Esophagus muscularis mucosa (tissue), 4 donors: Measurements from ENCODE around the gene GRIK4. TPM values are rescaled to one million over a fixed set of nuclear protein-coding genes. Genes with fewer than 3 reads are reported as not detected.

Experiments used
- DNase-seq: peaks from one replicate; pipeline ENCODE4 v3.0.0-alpha.2; 2017; ENCODE audit errors: extremely low spot score
- H3K27ac ChIP-seq, 4 donors: fragments of 200-600 bp; sonication (generic); replicated peaks in 1 of 4; 1 replicate in 3 of 4; 2 replicates in 1 of 4; pipeline ENCODE4 v1.5.1; 2016 to 2019; ENCODE audit warnings: mild to moderate bottlenecking in 1 of 4
- H3K27me3 ChIP-seq, 4 donors: fragments of 200-600 bp; sonication (generic); one replicate each; pipeline versions ENCODE4 v1.5.1 to v1.6.0; 2016 to 2019
- H3K36me3 ChIP-seq, 4 donors: fragments of 200-600 bp; sonication (generic); one replicate each; pipeline ENCODE4 v1.5.1; 2016 to 2019
- H3K4me1 ChIP-seq, 4 donors: fragments of 200-600 bp; sonication (generic); one replicate each; pipeline ENCODE4 v1.5.1; 2016 to 2019
- H3K4me3 ChIP-seq, 4 donors: fragments of 200-600 bp; sonication (generic); 1 replicate in 2 of 4; 2 replicates in 2 of 4; pipeline ENCODE4 v1.5.1; 2016 to 2019; ENCODE audit warnings: mild to moderate bottlenecking in 4 of 4, moderate library complexity in 1 of 4
- H3K9me3 ChIP-seq, 4 donors: fragments of 200-600 bp; sonication (generic); 1 replicate in 3 of 4; 2 replicates in 1 of 4; pipeline ENCODE4 v1.5.1; 2016 to 2019
- EP300 ChIP-seq: sonication (generic); formaldehyde crosslinking; IDR thresholded peaks from one replicate; pipeline ENCODE4 v1.6.1; 2017; ENCODE audit warnings: antibody characterized with exemption
- POLR2A ChIP-seq: fragments of 450-650 bp; IDR thresholded peaks from one replicate; pipeline ENCODE4 v1.6.1; 2017; ENCODE audit warnings: antibody characterized with exemption, moderate library complexity, mild to moderate bottlenecking, low read depth
- POLR2AphosphoS5 ChIP-seq, 2 donors: sonication (generic); formaldehyde crosslinking; IDR thresholded peaks; one replicate each; pipeline ENCODE4 v1.6.1; 2017; ENCODE audit warnings: antibody characterized with exemption in 2 of 2
- WGBS: methylation state at CpG from one replicate; pipeline ENCODE4 v1.1.5; 2018; 5-methylcytosine and 5-hydroxymethylcytosine counted together
- intact Hi-C: fragments of 100-400 bp; cut with DNase I; formaldehyde crosslinking; loops from one replicate; pipeline ENCODE4 v1.15.1; 2023
- total RNA-seq, 4 donors: library from RNA; depleted of rRNA; stranded (reverse); fragments of >200 nt; gene quantifications; one replicate each; pipeline versions ENCODE4 v1.1.0 to v1.2.1, GENCODE V29; 2016
- TF ChIP-seq, protein P1 (sequence below), 3 experiments: fragments of 200-600 bp in 2 of 3; fragments of 450-650 bp in 1 of 3; sonication (generic) in 2 of 3; IDR thresholded peaks; one replicate each; pipeline ENCODE4 v1.5.1; 2017 to 2019; ENCODE audit warnings: antibody characterized with exemption in 3 of 3, mild to moderate bottlenecking in 2 of 3, moderate library complexity in 1 of 3

The GRIK4 gene
- total RNA-seq, 4 donors from 2014 or later: 0.13 to 0.83 (median 0.43) TPM

DNA sequence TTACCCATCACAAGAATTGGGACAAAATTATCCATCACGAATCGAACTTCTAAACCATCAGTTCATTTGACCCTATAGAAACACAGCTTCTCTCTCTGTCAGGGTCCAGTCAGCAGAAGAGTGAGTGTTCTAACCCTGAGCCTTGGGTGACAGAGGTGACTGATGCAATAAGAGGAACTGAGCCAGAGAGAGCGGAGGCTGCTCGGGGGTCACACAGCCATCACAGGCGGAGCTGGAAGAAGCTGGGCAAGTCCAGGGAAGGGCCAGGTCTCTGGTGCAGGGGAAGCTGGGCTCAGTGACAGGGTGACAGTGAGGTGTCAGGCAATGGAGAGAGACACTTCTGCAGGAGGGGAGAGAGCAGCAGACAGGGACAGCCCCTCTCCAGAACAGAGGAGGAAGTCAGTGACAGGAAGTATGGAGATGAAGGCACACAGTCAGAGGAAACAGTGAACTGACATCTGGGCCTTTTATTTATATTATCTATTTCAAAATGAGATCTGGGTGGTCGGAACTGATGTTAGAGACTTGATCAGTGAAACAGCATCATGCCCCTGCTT is 328.4 kb downstream of the GRIK4 start:
- H3K27me3 ChIP-seq: peaks cover 0 to 16% (median 0%) of the 10 kb centered on the region in 4 donors
- no peak for TF ChIP-seq POLR2A
- TF ChIP-seq, protein P1, sequence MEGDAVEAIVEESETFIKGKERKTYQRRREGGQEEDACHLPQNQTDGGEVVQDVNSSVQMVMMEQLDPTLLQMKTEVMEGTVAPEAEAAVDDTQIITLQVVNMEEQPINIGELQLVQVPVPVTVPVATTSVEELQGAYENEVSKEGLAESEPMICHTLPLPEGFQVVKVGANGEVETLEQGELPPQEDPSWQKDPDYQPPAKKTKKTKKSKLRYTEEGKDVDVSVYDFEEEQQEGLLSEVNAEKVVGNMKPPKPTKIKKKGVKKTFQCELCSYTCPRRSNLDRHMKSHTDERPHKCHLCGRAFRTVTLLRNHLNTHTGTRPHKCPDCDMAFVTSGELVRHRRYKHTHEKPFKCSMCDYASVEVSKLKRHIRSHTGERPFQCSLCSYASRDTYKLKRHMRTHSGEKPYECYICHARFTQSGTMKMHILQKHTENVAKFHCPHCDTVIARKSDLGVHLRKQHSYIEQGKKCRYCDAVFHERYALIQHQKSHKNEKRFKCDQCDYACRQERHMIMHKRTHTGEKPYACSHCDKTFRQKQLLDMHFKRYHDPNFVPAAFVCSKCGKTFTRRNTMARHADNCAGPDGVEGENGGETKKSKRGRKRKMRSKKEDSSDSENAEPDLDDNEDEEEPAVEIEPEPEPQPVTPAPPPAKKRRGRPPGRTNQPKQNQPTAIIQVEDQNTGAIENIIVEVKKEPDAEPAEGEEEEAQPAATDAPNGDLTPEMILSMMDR (IDR thresholded peaks at IDR 0.05): no peak
- no peak for TF ChIP-seq POLR2AphosphoS5 (IDR thresholded peaks at IDR 0.05)
- no peak for TF ChIP-seq EP300

DNA sequence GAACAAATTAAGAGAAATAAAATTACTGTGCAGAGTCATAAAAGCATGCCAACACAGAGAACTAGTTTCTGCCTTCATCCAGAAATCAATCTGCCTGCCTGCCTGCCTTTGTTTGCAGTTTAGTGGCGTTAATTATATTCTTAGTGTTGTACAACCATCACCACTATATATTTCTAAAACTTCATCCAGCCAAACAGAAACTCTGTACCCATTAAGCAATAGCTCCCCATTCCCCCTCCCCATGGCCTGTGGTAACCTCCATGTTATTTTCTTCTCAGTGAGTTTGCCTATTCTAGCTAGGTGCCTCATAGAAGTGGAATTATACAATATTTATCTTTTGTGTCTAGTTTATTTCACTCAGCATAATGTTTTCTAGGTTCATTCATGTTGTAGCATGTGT is 329.1 kb downstream of the GRIK4 start:
- Histone ChIP-seq H3K4me3 (no peak overlapping the region), H3K9me3 (no peaks in the 10 kb centered on the region), H3K4me1 (no peaks in the 10 kb centered on the region), H3K27ac (no peak overlapping the region), H3K27me3 (peaks cover 0 to 11% (median 0%) of the 10 kb centered on the region in 4 donors), H3K36me3 (no peaks in the 10 kb centered on the region)
- TF ChIP-seq POLR2A (no peak), EP300 (no peak), POLR2AphosphoS5 (IDR thresholded peaks at IDR 0.05) (no peak)
- TF ChIP-seq, protein P1 (IDR thresholded peaks at IDR 0.05): no peak
- intact Hi-C loops: no loop called here
- WGBS: 86% methylated on average over 1 of the region's 1 CpG
- no peak for DNase-seq

More for the DNA sequence above, 328.4 kb downstream of the GRIK4 start:
- H3K27ac ChIP-seq: no peak overlapping the region
- no peak for DNase-seq
- H3K4me1 ChIP-seq: no peaks in the 10 kb centered on the region
- intact Hi-C loops: no loop called here
- no peak overlapping the region for H3K4me3 ChIP-seq
- H3K36me3 ChIP-seq: no peaks in the 10 kb centered on the region
- H3K9me3 ChIP-seq: no peaks in the 10 kb centered on the region
- WGBS: 71% methylated on average over 6 of the region's 6 CpGs

DNA sequence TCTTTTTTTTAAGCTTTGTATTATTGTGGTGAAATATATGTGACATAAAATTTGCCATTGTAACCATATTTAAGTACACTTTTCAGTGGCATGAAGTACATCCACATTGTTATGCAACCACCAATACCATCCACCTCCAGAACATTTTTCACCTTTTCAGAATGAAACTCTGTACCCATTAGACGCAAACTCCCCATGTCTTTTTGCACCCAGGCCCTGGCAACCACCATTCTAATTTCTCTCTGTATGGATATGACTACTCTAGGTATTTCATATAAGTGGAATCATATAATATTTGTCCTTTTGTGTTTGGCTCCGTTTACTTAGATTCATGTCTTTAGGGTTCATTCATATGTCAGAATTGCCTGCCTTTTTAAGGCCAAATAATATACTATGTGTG is 329.5 kb downstream of the GRIK4 start:
- H3K4me3 ChIP-seq: no peak overlapping the region
- WGBS: 44% methylated on average over 2 of the region's 2 CpGs

DNA sequence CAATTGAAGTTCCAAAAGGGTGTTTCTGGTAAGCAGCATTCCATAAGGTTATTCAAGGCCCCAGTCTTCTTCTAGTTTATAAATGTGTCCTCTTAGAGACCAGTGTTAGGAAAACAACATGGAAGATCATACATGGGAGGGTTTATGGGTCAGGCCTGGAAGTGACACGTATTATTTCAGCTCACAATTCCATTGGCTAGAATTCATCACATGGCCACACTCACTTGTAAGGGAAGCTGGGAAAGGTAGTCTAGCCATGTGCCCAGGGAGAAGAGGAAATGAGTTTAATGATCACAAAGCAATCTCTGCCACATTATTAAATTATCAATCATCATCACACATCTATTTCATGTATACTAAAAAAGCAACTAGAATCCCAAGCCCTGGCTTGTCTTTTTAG is 330.6 kb downstream of the GRIK4 start:
- H3K4me1 ChIP-seq: no peaks in the 10 kb centered on the region
- H3K9me3 ChIP-seq: no peaks in the 10 kb centered on the region
- intact Hi-C loops: no loop called here
- no peak overlapping the region for H3K27ac ChIP-seq
- H3K27me3 ChIP-seq: peaks cover 0 to 5% (median 0%) of the 10 kb centered on the region in 4 donors
- no peak overlapping the region for H3K4me3 ChIP-seq
- H3K36me3 ChIP-seq: no peaks in the 10 kb centered on the region
- no peak for TF ChIP-seq EP300
- TF ChIP-seq, protein P1 (IDR thresholded peaks at IDR 0.05): no peak
- no peak for TF ChIP-seq POLR2A
- no peak for TF ChIP-seq POLR2AphosphoS5 (IDR thresholded peaks at IDR 0.05)
- no peak for DNase-seq
- WGBS: 94% methylated on average over 1 of the region's 1 CpG

More for the DNA sequence above, 329.5 kb downstream of the GRIK4 start:
- no peaks in the 10 kb centered on the region for H3K9me3 ChIP-seq
- no peaks in the 10 kb centered on the region for H3K36me3 ChIP-seq
- TF ChIP-seq, protein P1 (IDR thresholded peaks at IDR 0.05): no peak
- TF ChIP-seq POLR2A (no peak), EP300 (no peak), POLR2AphosphoS5 (IDR thresholded peaks at IDR 0.05) (no peak)
- no peak overlapping the region for H3K27ac ChIP-seq
- peaks cover 0 to 11% (median 0%) of the 10 kb centered on the region in 4 donors for H3K27me3 ChIP-seq
- intact Hi-C loops: no loop called here
- H3K4me1 ChIP-seq: no peaks in the 10 kb centered on the region
- DNase-seq: no peak

DNA sequence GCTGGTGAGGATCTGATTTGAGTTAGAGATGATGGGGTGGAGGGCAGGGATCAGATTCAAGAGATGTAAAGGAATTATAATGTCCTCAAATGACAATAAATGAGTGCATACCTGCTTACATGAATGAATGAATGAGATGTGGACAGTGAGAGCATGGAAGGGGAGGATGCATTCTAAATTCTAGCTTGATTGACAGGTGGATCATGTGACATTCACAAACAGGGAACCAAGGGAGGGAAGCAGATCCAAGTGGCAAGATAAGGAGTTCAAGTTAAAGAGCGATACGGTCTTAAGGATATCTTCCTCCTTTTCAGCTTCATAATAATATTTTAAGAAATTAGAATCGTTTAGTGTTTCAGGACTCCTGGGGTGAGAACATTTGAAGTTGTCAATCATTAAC is 341.9 kb downstream of the GRIK4 start:
- TF ChIP-seq POLR2A (no peak), POLR2AphosphoS5 (IDR thresholded peaks at IDR 0.05) (no peak), EP300 (no peak)
- TF ChIP-seq, protein P1 (IDR thresholded peaks at IDR 0.05): no peak
- 77% methylated on average over 3 of the region's 3 CpGs for WGBS

More for the DNA sequence above, 341.9 kb downstream of the GRIK4 start:
- DNase-seq: no peak
- Histone ChIP-seq H3K4me1 (no peaks in the 10 kb centered on the region), H3K27ac (no peak overlapping the region), H3K27me3 (peaks cover 0 to 17% (median 0%) of the 10 kb centered on the region in 4 donors), H3K4me3 (no peak overlapping the region), H3K36me3 (no peaks in the 10 kb centered on the region), H3K9me3 (no peaks in the 10 kb centered on the region)
- intact Hi-C loops: no loop called here
